Stimulated activated CD4-positive, alpha-beta T cell treated with anti-CD3 and anti-CD28 coated beads, Interleukin-2, amount 100 ng/mL, for 4 hours (primary cell): ENCODE results near the gene LECT2.

ENCODE experiments used
- DNase-seq: peaks from one replicate; pipeline ENCODE4 v3.0.0-alpha.2; 2020; ENCODE audit warnings: low read depth

The LECT2 gene

GRCh38 chr5:135954899-135955298 lies at the start of gene LECT2:
Gene LECT2, minus strand, starts transcription at chr5:135954983. Its CDS starts 150 bp downstream, at chr5:135954833.
- no peak for DNase-seq

- DNase-seq, result no peak
Measured at GRCh38 chr5:136004436-136004835, 49.7 kb upstream of the LECT2 start.

GRCh38 chr5:136001466-136001981 lies 46.7 kb upstream of the LECT2 start:
- no peak for DNase-seq

DNA sequence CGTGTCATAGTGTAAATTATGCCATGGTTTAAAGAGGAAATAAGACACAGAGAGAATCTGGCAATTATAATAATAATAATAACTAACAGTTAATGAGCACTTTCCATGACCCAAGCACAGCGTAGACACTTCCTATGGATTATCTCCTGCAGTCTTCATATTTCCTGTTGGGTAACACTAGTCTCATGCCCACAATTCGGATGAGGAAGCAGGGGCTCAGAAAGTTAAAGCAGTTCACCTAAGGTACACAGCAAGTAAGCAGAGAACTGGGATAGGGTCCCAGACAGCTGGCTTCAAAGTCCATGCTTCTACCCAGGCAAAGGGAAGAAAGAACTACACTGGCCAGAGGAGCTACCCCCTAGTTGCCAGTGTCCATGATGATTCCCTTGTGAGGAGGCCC lies 46.1 kb upstream of the LECT2 start:
- no peak for DNase-seq

DNA sequence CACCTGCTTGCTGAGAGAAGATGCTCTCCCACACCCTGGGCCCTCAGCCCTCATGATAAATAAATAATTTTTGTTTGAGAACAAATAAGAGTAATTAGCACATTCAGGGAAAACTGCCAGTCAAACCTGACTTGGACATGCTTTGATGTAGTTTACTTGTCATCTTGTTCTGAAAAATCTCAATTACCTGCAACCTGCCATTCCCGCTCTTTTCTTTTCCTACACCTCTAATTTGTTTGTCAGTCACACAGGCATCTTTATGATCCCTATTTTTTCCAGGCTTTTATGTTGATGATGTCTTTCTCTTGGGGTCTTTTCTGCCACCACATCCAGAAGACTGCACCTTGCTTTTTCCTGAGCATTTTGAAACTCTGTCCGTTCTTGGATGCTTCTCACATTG lies 45.4 kb upstream of the LECT2 start:
- no peak for DNase-seq

- no peak for DNase-seq
Measured at GRCh38 chr5:135999406-136000139, 44.8 kb upstream of the LECT2 start.

DNA sequence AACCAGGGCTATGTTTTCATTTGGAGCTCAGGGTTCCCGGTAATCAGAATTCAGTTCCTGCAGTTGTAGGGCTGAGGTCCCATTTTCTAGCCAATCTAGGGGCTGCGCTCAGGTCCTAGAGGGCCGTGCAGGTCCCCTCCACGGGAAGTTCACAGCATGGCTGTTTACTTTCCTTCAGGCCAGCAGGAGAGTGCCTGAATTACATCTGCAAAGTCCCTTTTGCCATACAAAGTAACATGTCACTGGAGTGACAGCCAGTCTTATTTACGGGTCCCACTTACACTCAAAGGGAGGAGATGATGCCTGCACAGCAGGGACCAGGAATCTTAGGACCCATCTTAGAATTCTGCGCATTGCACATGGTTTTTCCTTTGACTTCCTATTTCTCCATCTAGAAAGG lies 44.1 kb upstream of the LECT2 start:
- DNase-seq, result no peak

GRCh38 chr5:135997673-135998335 lies 43.0 kb upstream of the LECT2 start:
- DNase-seq, result no peak

GRCh38 chr5:135996611-135997010 lies 41.8 kb upstream of the LECT2 start:
- DNase-seq, result no peak

DNA sequence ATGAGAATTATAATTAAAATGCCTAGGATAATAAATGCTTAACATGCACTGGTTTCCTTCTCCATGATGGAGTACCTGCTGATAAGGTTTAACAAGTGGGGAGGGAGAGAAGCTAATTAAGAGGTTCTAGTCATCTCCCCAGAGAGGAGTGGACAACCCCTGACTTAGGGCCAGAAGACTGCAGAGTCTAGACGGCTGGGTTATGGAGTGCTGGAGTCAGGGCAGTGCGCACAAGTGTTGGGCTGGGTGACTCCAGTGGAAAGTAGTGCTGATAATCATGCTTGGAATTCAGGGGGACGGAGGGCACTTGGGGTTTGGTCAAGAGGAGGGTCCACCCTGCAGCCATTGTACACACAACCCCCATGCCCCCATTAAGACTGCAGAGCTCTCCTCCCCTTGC lies 41.2 kb upstream of the LECT2 start:
- DNase-seq, result no peak

DNA sequence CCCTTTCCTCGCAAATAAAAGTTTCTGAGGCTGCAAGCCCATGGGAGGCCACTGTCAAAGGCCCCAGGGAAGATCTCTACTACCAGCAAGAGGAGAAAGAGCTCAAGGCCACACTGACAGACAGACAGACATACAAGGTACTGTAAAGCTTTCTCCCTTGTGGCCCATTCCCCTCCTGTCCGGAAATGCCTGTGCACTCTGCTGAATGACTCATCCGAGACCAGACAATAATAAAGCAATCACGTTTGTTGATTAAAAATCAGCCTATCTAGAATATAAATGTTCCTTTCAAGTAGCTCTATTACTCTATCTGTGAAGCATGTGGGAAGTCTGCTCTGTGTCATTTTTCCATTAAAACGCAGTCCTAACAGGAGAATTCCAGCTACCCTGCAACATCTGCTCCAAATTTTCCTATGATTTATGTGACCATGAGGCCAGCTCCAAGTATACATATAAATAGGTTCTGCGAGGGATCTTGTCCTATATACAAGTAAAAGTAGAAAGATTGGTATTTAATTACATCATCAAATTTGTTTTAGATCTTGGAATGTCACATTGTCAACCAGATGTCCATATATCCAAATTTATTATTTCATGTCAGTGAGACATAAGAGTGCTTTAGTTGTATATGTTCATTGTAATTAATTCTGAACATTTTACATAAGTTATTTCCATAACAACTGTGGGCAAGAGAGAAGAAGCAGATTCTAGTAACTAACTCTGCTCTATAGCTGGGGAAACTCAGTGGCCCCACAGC lies 39.3 kb upstream of the LECT2 start:
- DNase-seq, result no peak

- DNase-seq, result no peak
Measured at GRCh38 chr5:135993335-135993879, 38.6 kb upstream of the LECT2 start.

GRCh38 chr5:135991429-135991828 lies 36.6 kb upstream of the LECT2 start:
- no peak for DNase-seq

GRCh38 chr5:135990528-135991255 lies 35.9 kb upstream of the LECT2 start:
- no peak for DNase-seq

DNA sequence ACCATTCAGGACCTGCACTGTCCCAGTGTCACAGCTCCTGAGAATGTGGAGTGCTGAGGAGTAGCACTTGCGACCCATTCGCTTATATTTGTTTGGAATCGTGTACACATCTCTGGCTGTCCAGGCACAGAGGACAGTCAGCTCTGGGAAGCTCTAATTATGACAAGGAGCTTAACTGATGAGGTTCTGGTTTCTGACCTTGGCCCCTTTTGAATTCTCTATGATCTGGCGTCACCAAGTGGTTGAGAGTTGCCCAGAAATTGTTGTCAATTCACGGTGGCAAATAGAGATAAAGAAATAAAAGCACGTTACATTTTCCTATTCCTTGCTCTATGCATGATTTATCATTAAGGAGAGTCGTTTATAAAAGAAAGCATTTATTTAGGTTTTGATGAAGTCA lies 34.9 kb upstream of the LECT2 start:
- no peak for DNase-seq

DNA sequence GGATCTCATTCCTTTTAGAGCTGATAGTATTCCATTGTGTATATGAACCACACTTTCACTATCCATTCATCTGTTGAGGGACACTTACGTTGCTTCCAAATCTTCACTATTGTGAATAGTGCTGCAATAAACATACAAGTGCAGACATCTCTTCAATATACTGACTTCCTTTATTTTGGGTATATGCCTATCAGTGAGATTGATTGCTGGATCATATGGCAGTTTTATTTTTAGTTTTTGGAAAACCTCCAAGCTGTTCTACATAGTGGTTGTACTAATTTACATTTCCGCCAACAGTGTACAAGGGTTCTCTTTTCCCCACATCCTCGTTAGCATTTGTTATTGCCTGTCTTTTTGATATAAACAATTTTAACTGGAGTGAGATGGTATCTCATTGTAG lies 33.8 kb upstream of the LECT2 start:
- DNase-seq, result no peak

DNA sequence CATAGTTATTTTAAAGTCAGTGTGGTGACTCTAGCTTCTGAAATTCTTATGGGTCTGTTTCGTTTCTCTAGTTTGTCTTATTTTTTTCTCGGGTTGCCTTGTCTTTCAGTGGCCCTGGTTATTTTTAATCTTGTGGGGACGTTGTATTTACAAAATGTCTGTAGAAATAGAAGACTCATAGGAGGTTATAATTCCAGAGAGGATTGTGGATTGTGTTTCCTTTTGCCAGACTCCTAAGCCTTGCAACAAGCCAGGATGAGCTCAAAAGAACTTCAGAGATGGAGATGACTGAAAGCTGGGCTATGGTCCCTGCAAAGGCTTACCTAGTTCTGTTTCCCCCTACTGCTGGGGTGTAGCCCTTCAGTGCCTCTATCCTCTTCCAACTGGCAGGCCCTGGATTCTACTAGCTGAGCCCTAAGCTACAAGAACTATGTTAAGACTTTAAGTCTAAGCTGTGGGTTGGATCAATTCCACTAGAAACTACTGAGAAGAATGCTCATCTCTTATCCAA lies 32.2 kb upstream of the LECT2 start:
- no peak for DNase-seq

GRCh38 chr5:135986401-135986800 lies 31.6 kb upstream of the LECT2 start:
- no peak for DNase-seq

GRCh38 chr5:135985951-135986350 lies 31.2 kb upstream of the LECT2 start:
- no peak for DNase-seq

DNA sequence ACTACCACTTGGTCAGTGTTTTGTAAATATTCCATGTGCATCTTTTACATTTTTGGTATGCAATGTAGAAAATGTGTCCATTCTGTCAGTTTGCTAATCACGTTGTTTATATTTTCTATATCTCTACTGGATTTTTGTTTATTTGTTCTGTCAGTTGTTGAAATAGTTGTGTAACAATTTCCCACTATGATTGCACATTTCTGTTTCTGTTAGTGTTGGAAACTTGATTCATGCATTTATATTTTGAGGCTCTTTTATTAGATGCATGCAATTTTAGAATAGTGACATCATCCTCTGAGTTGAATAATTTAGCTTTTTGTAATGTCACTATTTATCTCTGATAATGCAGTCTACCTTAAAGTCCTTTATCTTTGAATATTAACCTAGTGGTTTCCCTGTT lies 25.8 kb upstream of the LECT2 start:
- DNase-seq, result no peak

- DNase-seq, result no peak
Measured at GRCh38 chr5:135979510-135979909, 24.7 kb upstream of the LECT2 start.

GRCh38 chr5:135978993-135979392 lies 24.2 kb upstream of the LECT2 start:
- no peak for DNase-seq
